OCI-LY7 (cell line): Measurements from ENCODE around the gene KMO. TPM values are rescaled to one million over a fixed set of nuclear protein-coding genes. Genes with fewer than 3 reads are reported as not detected.
A peak's percentile ranks its signal among the peaks of the same experiment; 100 is the strongest.

Experiments
- BruUV-seq: library from RNA; stranded (reverse); fragments of 400-500 nt; replicated peaks from 2 replicates; lab custom pipeline; 2021; lab: Mats Ljungman, UMichigan
- CTCF ChIA-PET: fragments of 300-600 bp; sonication (Branson Sonifier 250); formaldehyde crosslinking; loops from one replicate; lab custom pipeline; 2022; ENCODE audit warnings: antibody characterized with exemption; ENCODE audit not compliant: unreplicated experiment; lab: Charles Lee
- POLR2A ChIA-PET: fragments of 300-600 bp; sonication (Branson Sonifier 250); formaldehyde crosslinking; loops from one replicate; lab custom pipeline; 2022; ENCODE audit warnings: antibody characterized with exemption; lab: Charles Lee
- DNase-seq: peaks from one replicate; pipeline ENCODE4 v3.0.0-alpha.2; 2015; ENCODE audit warnings: low spot score
- H2AFZ ChIP-seq: fragments of 200-600 bp; sonication (generic), shearing (Covaris generic); 2 replicates; pipeline ENCODE4 v1.6.1; 2014; ENCODE audit warnings: mild to moderate bottlenecking, antibody characterized with exemption, low read length, moderate library complexity
- H3K27ac ChIP-seq: fragments of 200-600 bp; sonication (generic); 2 replicates; pipeline ENCODE4 v1.5.1; 2014; ENCODE audit warnings: mixed run types, low read depth, mild to moderate bottlenecking, moderate library complexity, low read length, inconsistent platforms; ENCODE audit not compliant: poor library complexity, severe bottlenecking
- H3K36me3 ChIP-seq: fragments of 200-600 bp; sonication (generic); 2 replicates; pipeline ENCODE4 v1.6.1; 2014; ENCODE audit warnings: mild to moderate bottlenecking, antibody characterized with exemption, low read length, moderate library complexity, mixed read lengths; ENCODE audit not compliant: insufficient read depth
- H3K4me1 ChIP-seq: fragments of 200-600 bp; sonication (generic); 2 replicates; pipeline ENCODE4 v1.5.1; 2014; ENCODE audit warnings: mild to moderate bottlenecking, low read length; ENCODE audit not compliant: insufficient read depth, poor library complexity, severe bottlenecking
- H3K4me2 ChIP-seq: fragments of 200-600 bp; sonication (generic); 2 replicates; pipeline ENCODE4 v1.6.1; 2014; ENCODE audit warnings: mild to moderate bottlenecking, low read length
- H3K4me3 ChIP-seq: fragments of 200-600 bp; sonication (generic); 2 replicates; pipeline ENCODE4 v1.5.1; 2014; ENCODE audit warnings: mild to moderate bottlenecking, low read depth, low read length; ENCODE audit not compliant: poor library complexity, severe bottlenecking
- H3K79me2 ChIP-seq: fragments of 200-600 bp; sonication (generic); 2 replicates; pipeline ENCODE4 v1.6.1; 2016; ENCODE audit warnings: low read depth, mild to moderate bottlenecking, low read length, moderate library complexity, mixed read lengths; ENCODE audit not compliant: insufficient read depth
- H3K9me2 ChIP-seq: fragments of 200-600 bp; sonication (generic); 2 replicates; pipeline ENCODE4 v1.6.1; 2016; ENCODE audit warnings: mild to moderate bottlenecking, low read length, mixed read lengths; ENCODE audit not compliant: insufficient read depth
- H3K9me3 ChIP-seq: fragments of 200-600 bp; sonication (generic); 2 replicates; pipeline ENCODE4 v1.6.1; 2014; ENCODE audit warnings: mild to moderate bottlenecking, mixed run types, low read length, mixed read lengths
- H4K20me1 ChIP-seq: fragments of 200-600 bp; sonication (generic); 2 replicates; pipeline ENCODE4 v1.6.1; 2014; ENCODE audit warnings: mild to moderate bottlenecking, antibody characterized with exemption, low read length, moderate library complexity, mixed read lengths; ENCODE audit not compliant: insufficient read depth
- CTCF ChIP-seq: fragments of 200-600 bp; sonication (generic); conservative IDR thresholded peaks from 2 replicates; pipeline ENCODE4 v1.5.1; 2014; ENCODE audit warnings: mild to moderate bottlenecking, antibody characterized with exemption, low read length, moderate library complexity, mixed read lengths
- EZH2phosphoT487 ChIP-seq: fragments of 200-600 bp; sonication (generic); IDR thresholded peaks from 2 replicates; pipeline ENCODE4 v1.6.1; 2018; ENCODE audit warnings: low read depth, borderline replicate concordance, mild to moderate bottlenecking, mixed run types, antibody characterized with exemption, low read length, moderate library complexity, mixed read lengths
- intact Hi-C: fragments of 100-400 bp; cut with micrococcal nuclease; formaldehyde crosslinking; loops from one replicate; pipeline ENCODE4 v1.10.0; 2022; ENCODE audit not compliant: unreplicated experiment
- total RNA-seq, 2 experiments: library from RNA; depleted of rRNA in 1 of 2; stranded (reverse); fragments of >200 nt in 1 of 2; shearing (Covaris generic) in 1 of 2; gene quantifications; 2 replicates each; pipeline ENCODE4 v1.2.3, GENCODE V29; 2014 to 2022

Gene KMO
- total RNA-seq, 2 experiments from 2014 or later = 3.2 to 14.2 TPM

- BruUV-seq = no TSS peak
- intact Hi-C loops = no loop called here
- no peak overlapping the region for H3K4me3 ChIP-seq
These were observed 66.1 kb downstream of the KMO start for GRCh38 chr1:241598249-241598648.

GRCh38 chr1:241600496-241600901 lies 68.3 kb downstream of the KMO start:
- peaks cover 25% of the 10 kb centered on the region for H3K4me1 ChIP-seq
- no peak overlapping the region for H3K4me3 ChIP-seq
- H3K4me2 ChIP-seq = no peak overlapping the region
- BruUV-seq = no TSS peak
- H2AFZ ChIP-seq = no peak overlapping the region
- H3K9me2 ChIP-seq = no peaks in the 10 kb centered on the region
- H3K79me2 ChIP-seq = no peaks in the 10 kb centered on the region
- ChIA-PET POLR2A (interaction anchor here (0.6 to 0.8 kb wide), 2 partner anchors 257 to 542 kb away, joined by 3 to 4 read pairs; no protein-coding TSS in a partner anchor), CTCF (no interaction called here)
- H4K20me1 ChIP-seq = no peaks in the 10 kb centered on the region
- TF ChIP-seq EZH2phosphoT487 = no peak
- TF ChIP-seq CTCF = no peak
- peak; percentile 10 for DNase-seq
- H3K27ac ChIP-seq = no peak overlapping the region
- H3K9me3 ChIP-seq = no peaks in the 10 kb centered on the region
- no peaks in the 10 kb centered on the region for H3K36me3 ChIP-seq
- intact Hi-C loops = loop anchor here (2.0 kb wide), 1 partner anchor 70 kb away; no protein-coding TSS in a partner anchor

More at GRCh38 chr1:241598249-241598648, 66.1 kb downstream of the KMO start:
- Histone ChIP-seq H3K36me3 (peaks cover 3% of the 10 kb centered on the region; the same call in 1 of the 2 replicates), H3K9me2 (no peaks in the 10 kb centered on the region), H3K79me2 (no peaks in the 10 kb centered on the region), H3K9me3 (no peaks in the 10 kb centered on the region), H3K4me1 (peaks cover 25% of the 10 kb centered on the region), H3K27ac (no peak overlapping the region), H3K4me2 (peak overlapping the region; percentile 42), H2AFZ (no peak overlapping the region), H4K20me1 (no peaks in the 10 kb centered on the region)
- CTCF ChIA-PET = no interaction called here
- peak; percentile 43 for DNase-seq
- POLR2A ChIA-PET = interaction anchor here (0.7 to 1.3 kb wide), 5 partner anchors 9 to 72 kb away, joined by 3 to 5 read pairs (median 3); partner anchors contain the start of genes CHML and OPN3
- no peak for TF ChIP-seq EZH2phosphoT487
- TF ChIP-seq CTCF = no peak

- Histone ChIP-seq H3K4me3 (no peak overlapping the region), H3K4me1 (peaks cover 10% of the 10 kb centered on the region), H3K27ac (no peak overlapping the region), H3K4me2 (no peak overlapping the region), H3K9me3 (no peaks in the 10 kb centered on the region), H2AFZ (no peak overlapping the region), H4K20me1 (no peaks in the 10 kb centered on the region), H3K9me2 (no peaks in the 10 kb centered on the region), H3K79me2 (no peaks in the 10 kb centered on the region), H3K36me3 (no peaks in the 10 kb centered on the region)
- ChIA-PET POLR2A (interaction anchor here (0.6 to 1.0 kb wide), 3 partner anchors 19 to 1156 kb away, joined by 3 read pairs; no protein-coding TSS in a partner anchor), CTCF (no interaction called here)
- TF ChIP-seq CTCF (no peak), EZH2phosphoT487 (no peak)
- BruUV-seq = no TSS peak
- DNase-seq = no peak
- intact Hi-C loops = no loop called here
These were observed 71.6 kb downstream of the KMO start for GRCh38 chr1:241603731-241604245.
